HepG2 (cell line): ENCODE results near the gene GAL3ST1. TPM values are rescaled to one million over a fixed set of nuclear protein-coding genes. Genes with fewer than 3 reads are reported as not detected.

ENCODE experiments used
- DPF2 ChIP-seq: sonication (generic); formaldehyde crosslinking; IDR thresholded peaks from 2 replicates; pipeline ENCODE4 v1.4.0; 2020; ENCODE audit warnings: mild to moderate bottlenecking, low read depth, missing genetic modification reagents, borderline replicate concordance
- FIP1L1 ChIP-seq: fragments of 200-400 bp; formaldehyde crosslinking; IDR thresholded peaks from 2 replicates; pipeline ENCODE4 v1.6.1; 2018; ENCODE audit warnings: low read depth, mild to moderate bottlenecking, low read length, moderate library complexity, borderline replicate concordance; ENCODE audit not compliant: insufficient read depth
- FOXP4 ChIP-seq: sonication (generic); formaldehyde crosslinking; IDR thresholded peaks from 2 replicates; pipeline ENCODE4 v1.4.0; 2020; ENCODE audit warnings: missing genetic modification reagents
- GATAD2A ChIP-seq: IDR thresholded peaks from 2 replicates; pipeline ENCODE4 v1.6.1; 2016
- LRRFIP1 ChIP-seq: sonication (generic); formaldehyde crosslinking; conservative IDR thresholded peaks from 2 replicates; pipeline ENCODE4 v1.4.0; 2020; ENCODE audit warnings: missing genetic modification reagents
- MXD4 ChIP-seq: IDR thresholded peaks from 2 replicates; pipeline ENCODE4 v1.6.1; 2016; ENCODE audit warnings: mild to moderate bottlenecking, missing biosample characterization, missing genetic modification reagents
- PCBP2 ChIP-seq: fragments of 200-400 bp; formaldehyde crosslinking; optimal IDR thresholded peaks from 2 replicates; pipeline ENCODE3; 2018; ENCODE audit warnings: low read length, low read depth; ENCODE audit not compliant: poor library complexity, severe bottlenecking
- RFX1 ChIP-seq: fragments of 450-650 bp; IDR thresholded peaks from 2 replicates; pipeline ENCODE4 v1.6.1; 2017
- SAP130 ChIP-seq: IDR thresholded peaks from 2 replicates; pipeline ENCODE4 v1.6.1; 2016; ENCODE audit warnings: low read depth
- SMAD3 ChIP-seq: sonication (generic); formaldehyde crosslinking; IDR thresholded peaks from 2 replicates; pipeline ENCODE4 v1.4.0; 2020; ENCODE audit warnings: missing genetic modification reagents
- SMARCC2 ChIP-seq: fragments of 450-650 bp; IDR thresholded peaks from 2 replicates; pipeline ENCODE4 v1.6.1; 2017; ENCODE audit warnings: antibody characterized with exemption, mild to moderate bottlenecking
- TBX3 ChIP-seq: fragments of 450-650 bp; IDR thresholded peaks from 2 replicates; pipeline ENCODE4 v1.6.1; 2017; ENCODE audit warnings: antibody characterized with exemption, mild to moderate bottlenecking, inconsistent platforms, borderline replicate concordance
- TEAD2 ChIP-seq: sonication (generic); formaldehyde crosslinking; IDR thresholded peaks from 2 replicates; pipeline ENCODE4 v1.9.0; 2021; ENCODE audit warnings: missing genetic modification reagents
- TEF ChIP-seq: sonication (generic); formaldehyde crosslinking; IDR thresholded peaks from 2 replicates; pipeline ENCODE4 v1.5.0; 2020; ENCODE audit warnings: missing genetic modification reagents
- XBP1 ChIP-seq: sonication (generic); formaldehyde crosslinking; IDR thresholded peaks from 2 replicates; pipeline ENCODE4 v1.5.0; 2020; ENCODE audit warnings: missing genetic modification reagents
- ZFY ChIP-seq: sonication (generic); formaldehyde crosslinking; IDR thresholded peaks from 2 replicates; pipeline ENCODE4 v1.4.0; 2020; ENCODE audit warnings: missing genetic modification reagents
- ZMYM4 ChIP-seq: sonication (generic); formaldehyde crosslinking; IDR thresholded peaks from 2 replicates; pipeline ENCODE4 v1.8.1; 2023; ENCODE audit warnings: mild to moderate bottlenecking, missing genetic modification reagents
- ZNF138 ChIP-seq: sonication (generic); formaldehyde crosslinking; IDR thresholded peaks from 2 replicates; pipeline ENCODE4 v1.5.0; 2020; ENCODE audit warnings: mild to moderate bottlenecking, low read depth, missing genetic modification reagents
- ZNF256 ChIP-seq: sonication (generic); formaldehyde crosslinking; conservative IDR thresholded peaks from 2 replicates; pipeline ENCODE4 v1.4.0; 2020; ENCODE audit warnings: missing genetic modification reagents
- ZNF274 ChIP-seq: sonication (generic); formaldehyde crosslinking; IDR thresholded peaks from 2 replicates; pipeline ENCODE4 v1.5.1; 2020; ENCODE audit warnings: mild to moderate bottlenecking, missing genetic modification reagents
- ZNF451 ChIP-seq: sonication (generic); formaldehyde crosslinking; IDR thresholded peaks from 2 replicates; pipeline ENCODE4 v1.5.0; 2020; ENCODE audit warnings: mild to moderate bottlenecking, missing genetic modification reagents
- ZNF550 ChIP-seq: sonication (generic); formaldehyde crosslinking; IDR thresholded peaks from 2 replicates; pipeline ENCODE4 v1.4.0; 2020; ENCODE audit warnings: mild to moderate bottlenecking, missing genetic modification reagents, borderline replicate concordance
- ZNF577 ChIP-seq: sonication (generic); formaldehyde crosslinking; IDR thresholded peaks from 2 replicates; pipeline ENCODE4 v1.4.0; 2020; ENCODE audit warnings: mild to moderate bottlenecking, low read depth, missing genetic modification reagents, borderline replicate concordance
- ZNF660 ChIP-seq: sonication (generic); formaldehyde crosslinking; IDR thresholded peaks from 2 replicates; pipeline ENCODE4 v1.5.1; 2020; ENCODE audit warnings: mild to moderate bottlenecking, low read depth, missing genetic modification reagents, borderline replicate concordance
- ZNF720 ChIP-seq: sonication (generic); formaldehyde crosslinking; IDR thresholded peaks from 2 replicates; pipeline ENCODE4 v1.4.0; 2020; ENCODE audit warnings: missing genetic modification reagents
- ZNF761 ChIP-seq: sonication (generic); formaldehyde crosslinking; conservative IDR thresholded peaks from 2 replicates; pipeline ENCODE4 v1.4.0; 2020; ENCODE audit warnings: mild to moderate bottlenecking, missing genetic modification reagents
- polyA plus RNA-seq, 8 experiments: library from polyadenylated mRNA; depleted of rRNA in 3 of 8; stranded (reverse) in 7 of 8; unstranded in 1 of 8; fragments of >200 nt; fragmentation: Illumina TruSeq in 4 of 8; extraction: Trizol in 4 of 8; gene quantifications; 2 replicates each; pipeline versions ENCODE4 v1.2.1 to v1.2.3, GENCODE V29; 2011 to 2016; ENCODE audit warnings: low read depth in 4 of 8, missing spikeins in 1 of 8, mixed read lengths in 1 of 8; ENCODE audit not compliant: insufficient read depth in 1 of 8
- total RNA-seq, 5 experiments: library from RNA; depleted of rRNA; stranded (reverse); fragments of >200 nt; fragmentation: Illumina TruSeq; extraction: Trizol; gene quantifications; 2 replicates each; pipeline ENCODE4 v1.2.3, GENCODE V29; 2016; ENCODE audit warnings: low read depth in 1 of 5
- TF ChIP-seq, protein P1 (sequence below): sonication (generic); formaldehyde crosslinking; conservative IDR thresholded peaks from 2 replicates; pipeline ENCODE4 v1.5.0; 2020; ENCODE audit warnings: missing genetic modification reagents

GAL3ST1 gene
- total and polyA plus RNA-seq, 2 of the 13 experiments (the other 11 are each of a cell fraction or from before 2014, with no cell fraction given), result 4.4 to 14.7 TPM

- no peak for TF ChIP-seq XBP1 (CRISPR knock-in tag)
- no peak for TF ChIP-seq RFX1
- TF ChIP-seq TBX3, result 0 out of 2 replicates have a peak, but pooled peaks have one; percentile 5
- TF ChIP-seq ZNF274, result no peak
- TF ChIP-seq ZNF660 (CRISPR knock-in tag), result no peak
- TF ChIP-seq TEF, result no peak
- no peak; the same call in 1 of the 2 replicates for TF ChIP-seq GATAD2A (CRISPR knock-in tag)
- TF ChIP-seq LRRFIP1 (CRISPR knock-in tag), result no peak
- TF ChIP-seq FOXP4 (CRISPR knock-in tag), result peak; percentile 53
- no peak for TF ChIP-seq MXD4
- peak; percentile 38; the same call in 1 of the 2 replicates for TF ChIP-seq SAP130 (CRISPR knock-in tag)
- no peak for TF ChIP-seq ZFY (CRISPR knock-in tag)
- 0 out of 2 replicates have a peak, but pooled peaks have one; percentile 37 for TF ChIP-seq ZMYM4
- no peak for TF ChIP-seq PCBP2
- no peak for TF ChIP-seq ZNF451 (CRISPR knock-in tag)
- TF ChIP-seq ZNF761 (CRISPR knock-in tag), result no peak
- no peak for TF ChIP-seq ZNF256 (CRISPR knock-in tag)
- TF ChIP-seq SMARCC2, result no peak
- TF ChIP-seq, protein P1, sequence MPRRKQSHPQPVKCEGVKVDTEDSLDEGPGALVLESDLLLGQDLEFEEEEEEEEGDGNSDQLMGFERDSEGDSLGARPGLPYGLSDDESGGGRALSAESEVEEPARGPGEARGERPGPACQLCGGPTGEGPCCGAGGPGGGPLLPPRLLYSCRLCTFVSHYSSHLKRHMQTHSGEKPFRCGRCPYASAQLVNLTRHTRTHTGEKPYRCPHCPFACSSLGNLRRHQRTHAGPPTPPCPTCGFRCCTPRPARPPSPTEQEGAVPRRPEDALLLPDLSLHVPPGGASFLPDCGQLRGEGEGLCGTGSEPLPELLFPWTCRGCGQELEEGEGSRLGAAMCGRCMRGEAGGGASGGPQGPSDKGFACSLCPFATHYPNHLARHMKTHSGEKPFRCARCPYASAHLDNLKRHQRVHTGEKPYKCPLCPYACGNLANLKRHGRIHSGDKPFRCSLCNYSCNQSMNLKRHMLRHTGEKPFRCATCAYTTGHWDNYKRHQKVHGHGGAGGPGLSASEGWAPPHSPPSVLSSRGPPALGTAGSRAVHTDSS (CRISPR knock-in tag), result no peak
- no peak for TF ChIP-seq TEAD2
- no peak for TF ChIP-seq ZNF577 (CRISPR knock-in tag)
- TF ChIP-seq DPF2 (CRISPR knock-in tag), result no peak
- no peak for TF ChIP-seq SMAD3
- TF ChIP-seq ZNF550 (CRISPR knock-in tag), result no peak
- TF ChIP-seq ZNF138 (CRISPR knock-in tag), result no peak
- TF ChIP-seq FIP1L1, result no peak
- no peak for TF ChIP-seq ZNF720 (CRISPR knock-in tag)
These were observed 14.6 kb downstream of the GAL3ST1 start (continued) for GRCh38 chr22:30559889-30560288.
